Central memory CD4-positive, alpha-beta T cell (primary cell): ENCODE data around the gene WDR45B.

Experiments used
- DNase-seq: peaks from one replicate; pipeline ENCODE4 v3.0.0; 2022
- total RNA-seq, 3 experiments: gene quantifications; one replicate each; lab custom pipeline; 2026; lab: John Stamatoyannopoulos, UW

Gene WDR45B
- 55.4 to 85.0 (median 74.3) reads per million in 3 experiments for total RNA-seq

- DNase-seq: peak; percentile 87
These were observed at the start of gene WDR45B for GRCh38 chr17:82648165-82648668. Gene WDR45B (minus strand): TSS chr17:82648444. CDS start chr17:82648340, 104 bp downstream.

- DNase-seq: no peak
These were observed 49.5 kb upstream of the WDR45B start for GRCh38 chr17:82697808-82698064.

GRCh38 chr17:82696916-82697807 lies 48.9 kb upstream of the WDR45B start:
- no peak for DNase-seq

- no peak for DNase-seq
These were observed 48.0 kb upstream of the WDR45B start for GRCh38 chr17:82696259-82696658.

GRCh38 chr17:82694647-82695046 lies 46.4 kb upstream of the WDR45B start:
- DNase-seq: no peak

GRCh38 chr17:82693168-82693867 lies 45.1 kb upstream of the WDR45B start:
- DNase-seq: no peak

GRCh38 chr17:82692268-82692667 lies 44.0 kb upstream of the WDR45B start:
- no peak for DNase-seq

GRCh38 chr17:82691714-82692113 lies 43.5 kb upstream of the WDR45B start:
- DNase-seq: no peak

- no peak for DNase-seq
These were observed 42.7 kb upstream of the WDR45B start for GRCh38 chr17:82690786-82691489.

- DNase-seq: no peak
These were observed 40.8 kb upstream of the WDR45B start for GRCh38 chr17:82689077-82689476.

- no peak for DNase-seq
These were observed 39.6 kb upstream of the WDR45B start for GRCh38 chr17:82687871-82688270.

GRCh38 chr17:82687375-82687861 lies 39.2 kb upstream of the WDR45B start:
- no peak for DNase-seq

GRCh38 chr17:82686366-82687324 lies 38.4 kb upstream of the WDR45B start:
- no peak for DNase-seq

- no peak for DNase-seq
These were observed 37.0 kb upstream of the WDR45B start for GRCh38 chr17:82685291-82685690.

GRCh38 chr17:82684228-82684841 lies 36.1 kb upstream of the WDR45B start:
- DNase-seq: no peak

GRCh38 chr17:82683534-82683933 lies 35.3 kb upstream of the WDR45B start:
- DNase-seq: no peak

GRCh38 chr17:82681547-82681946 lies 33.3 kb upstream of the WDR45B start:
- DNase-seq: no peak

GRCh38 chr17:82679586-82680465 lies 31.6 kb upstream of the WDR45B start:
- DNase-seq: no peak

GRCh38 chr17:82678265-82678891 lies 30.1 kb upstream of the WDR45B start:
- DNase-seq: no peak

- DNase-seq: no peak
These were observed 29.2 kb upstream of the WDR45B start for GRCh38 chr17:82677353-82677925.
